Measurements from ENCODE around the gene TMEM258.

Gene TMEM258

GRCh38 chr11:61744609-61745156 lies 47.7 kb downstream of the TMEM258 start:
- in situ Hi-C loops (cut with MboI; ENCODE audit: low sequenced_read_pairs) = no loop called here

- in situ Hi-C loops (cut with MboI; ENCODE audit: low sequenced_read_pairs) = no loop called here
Measured at GRCh38 chr11:61744181-61744580, 48.2 kb downstream of the TMEM258 start.

DNA sequence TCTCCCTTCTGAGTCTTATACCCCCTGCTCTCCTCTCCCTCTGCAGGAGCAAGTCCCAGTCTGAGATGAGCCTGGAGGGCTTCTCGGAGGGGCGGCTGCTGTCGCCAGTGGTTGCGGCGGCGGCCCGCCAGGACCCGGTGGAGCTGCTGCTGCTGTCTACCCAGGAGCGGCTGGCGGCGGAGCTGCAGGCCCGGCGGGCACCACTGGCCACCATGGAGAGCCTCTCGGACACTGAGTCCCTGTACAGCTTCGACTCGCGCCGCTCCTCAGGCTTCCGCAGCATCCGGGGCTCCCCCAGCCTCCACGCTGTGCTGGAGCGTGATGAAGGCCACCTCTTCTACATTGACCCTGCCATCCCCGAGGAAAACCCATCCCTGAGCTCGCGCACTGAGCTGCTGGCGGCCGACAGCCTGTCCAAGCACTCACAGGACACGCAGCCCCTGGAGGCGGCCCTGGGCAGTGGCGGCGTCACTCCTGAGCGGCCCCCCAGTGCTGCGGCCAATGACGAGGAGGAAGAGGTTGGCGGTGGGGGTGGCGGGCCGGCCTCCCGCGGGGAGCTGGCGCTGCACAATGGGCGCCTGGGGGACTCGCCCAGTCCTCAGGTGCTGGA lies 48.8 kb downstream of the TMEM258 start:
- in situ Hi-C loops (cut with MboI; ENCODE audit: low sequenced_read_pairs) = no loop called here

- in situ Hi-C loops (cut with MboI; ENCODE audit: low sequenced_read_pairs) = no loop called here
Measured at GRCh38 chr11:61742391-61742790, 50.0 kb downstream of the TMEM258 start.

DNA sequence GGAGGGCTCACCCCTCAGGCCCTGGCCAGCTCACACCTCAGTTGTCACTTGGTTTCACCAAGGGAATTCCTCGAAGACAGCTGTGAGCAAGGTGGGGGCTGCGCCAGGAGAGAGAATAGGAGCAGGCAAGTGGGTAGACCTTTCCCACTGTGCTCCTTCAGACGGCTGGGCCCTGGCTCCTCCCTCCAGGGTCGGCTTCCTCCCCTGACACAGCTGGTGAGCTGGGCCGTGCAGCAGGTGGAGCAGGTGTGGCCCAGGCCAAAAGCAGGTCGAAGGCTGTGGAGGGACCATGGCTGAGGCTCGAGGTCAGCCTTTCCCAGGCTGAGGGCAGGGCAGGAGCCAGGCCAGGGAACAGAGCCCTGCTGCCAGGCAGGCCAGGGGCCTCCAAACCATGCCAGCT lies 52.4 kb downstream of the TMEM258 start:
- in situ Hi-C loops (cut with MboI; ENCODE audit: low sequenced_read_pairs) = no loop called here

DNA sequence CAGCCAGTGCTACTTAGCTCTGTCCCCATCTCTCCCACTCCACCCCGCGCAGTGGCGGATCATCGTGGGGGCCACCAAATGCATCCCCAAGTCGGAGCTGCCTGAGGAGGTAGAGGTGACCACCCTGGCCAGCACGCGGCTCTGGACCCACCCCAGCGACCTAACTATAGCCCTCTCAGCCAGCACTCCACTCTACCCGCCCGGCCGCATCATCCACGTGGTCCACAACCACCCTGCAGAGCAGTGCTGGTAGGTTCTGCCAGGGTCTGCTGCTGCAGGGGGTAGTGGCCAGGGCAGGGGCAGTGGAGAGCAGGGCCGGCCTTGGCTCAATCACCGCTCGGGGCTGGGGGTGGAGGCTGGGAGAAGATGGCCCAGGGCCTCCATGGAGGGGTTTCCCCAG lies 53.0 kb downstream of the TMEM258 start:
- in situ Hi-C loops (cut with MboI; ENCODE audit: low sequenced_read_pairs) = no loop called here

All from HL-60/S4 treated with phorbol 12-myristate 13-acetate at 8.2 ng/mL for 4 days and 3 days (cell line).